ENCODE results near the gene ARHGEF2.

Gene ARHGEF2

DNA sequence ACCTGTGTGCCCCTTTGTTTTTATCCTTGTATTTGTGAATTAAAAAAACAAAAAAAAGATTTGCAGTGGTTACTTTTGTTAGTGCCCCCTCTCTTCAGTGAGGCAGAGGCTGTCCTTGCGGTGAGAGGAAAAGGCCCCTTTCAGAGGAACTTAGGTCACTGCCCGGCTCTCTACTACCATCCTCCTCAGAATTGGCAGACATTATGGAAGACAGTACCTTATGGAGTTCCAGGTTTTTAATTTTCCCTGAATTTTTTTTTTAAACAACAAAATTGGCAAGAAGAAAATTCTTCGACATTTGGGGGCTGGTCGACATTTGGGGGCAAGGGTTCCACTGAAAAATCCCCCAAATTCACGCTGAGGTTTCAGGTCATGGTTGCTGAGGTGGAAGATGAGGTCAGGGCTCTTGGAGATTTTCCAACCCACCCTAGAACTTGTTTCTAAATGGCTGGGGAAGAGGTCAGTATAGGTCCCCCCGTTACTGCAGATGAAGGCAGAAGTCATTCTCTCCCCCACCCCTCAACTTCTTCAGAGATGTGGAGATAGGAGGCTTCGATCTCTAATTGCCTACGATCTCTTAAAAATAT, 31.6 kb downstream of the ARHGEF2 start:
- peaks cover 82% of the 10 kb centered on the region for H3K4me1 Mint-ChIP-seq

GRCh38 chr1:155944444-155944799, 33.9 kb downstream of the ARHGEF2 start:
- DNase-seq = no peak
- H3K9me3 Mint-ChIP-seq = no peaks in the 10 kb centered on the region
- H3K27ac Mint-ChIP-seq = peak overlapping the region; percentile 93 to 94
- no peak for ATAC-seq
- H3K4me1 Mint-ChIP-seq = peaks cover 93% of the 10 kb centered on the region
- H3K27me3 Mint-ChIP-seq = no peaks in the 10 kb centered on the region
- peak overlapping the region in 1 of 2 donors; percentile 40 for H3K4me3 Mint-ChIP-seq

More for the DNA sequence above, 31.6 kb downstream of the ARHGEF2 start:
- ATAC-seq = peak; percentile 61
- H3K4me3 Mint-ChIP-seq = peak overlapping the region; percentile 71 to 77
- DNase-seq = no peak
- H3K9me3 Mint-ChIP-seq = no peaks in the 10 kb centered on the region
- H3K27ac Mint-ChIP-seq = peak overlapping the region; percentile 86 to 94
- no peaks in the 10 kb centered on the region for H3K27me3 Mint-ChIP-seq

DNA sequence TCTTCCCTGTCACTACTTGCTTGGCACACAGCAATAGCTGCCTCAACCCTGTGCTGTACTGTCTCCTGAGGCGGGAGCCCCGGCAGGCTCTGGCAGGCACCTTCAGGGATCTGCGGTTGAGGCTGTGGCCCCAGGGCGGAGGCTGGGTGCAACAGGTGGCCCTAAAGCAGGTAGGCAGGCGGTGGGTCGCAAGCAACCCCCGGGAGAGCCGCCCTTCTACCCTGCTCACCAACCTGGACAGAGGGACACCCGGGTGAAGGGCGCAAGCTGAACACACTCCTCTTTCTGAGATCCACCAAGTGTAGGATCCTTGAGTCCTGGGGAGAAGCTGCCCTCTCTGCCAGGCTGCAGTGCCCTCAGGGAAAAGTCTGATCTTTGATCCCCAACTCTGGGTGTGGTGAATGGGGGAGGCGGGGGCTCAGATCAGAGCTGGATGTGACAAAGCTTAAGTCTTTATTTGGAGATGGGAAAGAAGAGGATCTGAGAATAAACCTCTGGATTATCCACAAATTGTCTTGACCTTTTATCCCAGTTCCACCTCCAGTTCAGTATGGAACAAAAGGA, 35.7 kb downstream of the ARHGEF2 start:
- peaks cover 96% of the 10 kb centered on the region for H3K4me1 Mint-ChIP-seq
- DNase-seq (no peak), ATAC-seq (no peak)
- H3K27me3 Mint-ChIP-seq = no peaks in the 10 kb centered on the region
- peak overlapping the region; percentile 73 to 97 for H3K27ac Mint-ChIP-seq
- H3K4me3 Mint-ChIP-seq = peak overlapping the region in 1 of 2 donors; percentile 16
- H3K9me3 Mint-ChIP-seq = no peaks in the 10 kb centered on the region

GRCh38 chr1:155941845-155942531, 36.4 kb downstream of the ARHGEF2 start:
- Mint-ChIP-seq H3K27ac (peak overlapping the region; percentile 94 to 97), H3K27me3 (no peaks in the 10 kb centered on the region), H3K4me1 (peaks cover 89% of the 10 kb centered on the region), H3K9me3 (no peaks in the 10 kb centered on the region), H3K4me3 (peak overlapping the region; percentile 3 to 31)
- no peak for ATAC-seq
- DNase-seq = no peak

GRCh38 chr1:155940993-155941844, 37.1 kb downstream of the ARHGEF2 start, which contains the start of gene RXFP4:
RXFP4 (plus strand) TSS chr1:155941638; CDS start chr1:155941710, 72 bp downstream.
- Mint-ChIP-seq H3K27me3 (no peaks in the 10 kb centered on the region), H3K9me3 (no peaks in the 10 kb centered on the region), H3K4me1 (peaks cover 82% of the 10 kb centered on the region), H3K4me3 (peak within 1 kb of the TSS; percentile 34 to 51), H3K27ac (peak within 1 kb of the TSS; percentile 94 to 97)
- DNase-seq = no peak
- peak; percentile 39 for ATAC-seq

GRCh38 chr1:155940482-155940992, 37.8 kb downstream of the ARHGEF2 start:
- no peak for DNase-seq
- H3K27me3 Mint-ChIP-seq = no peaks in the 10 kb centered on the region
- peak; percentile 55 for ATAC-seq
- peak overlapping the region; percentile 34 to 51 for H3K4me3 Mint-ChIP-seq
- H3K9me3 Mint-ChIP-seq = no peaks in the 10 kb centered on the region
- H3K4me1 Mint-ChIP-seq = peaks cover 79% of the 10 kb centered on the region
- H3K27ac Mint-ChIP-seq = peak overlapping the region; percentile 94 to 97

- DNase-seq (no peak), ATAC-seq (peak; percentile 21)
- Mint-ChIP-seq H3K9me3 (no peaks in the 10 kb centered on the region), H3K4me3 (no peak overlapping the region), H3K27ac (peak overlapping the region; percentile 16 to 35), H3K4me1 (peaks cover 59% of the 10 kb centered on the region), H3K27me3 (no peaks in the 10 kb centered on the region)
Measured at GRCh38 chr1:155938220-155938627, 40.1 kb downstream of the ARHGEF2 start.

- Mint-ChIP-seq H3K9me3 (no peaks in the 10 kb centered on the region), H3K27me3 (no peaks in the 10 kb centered on the region), H3K4me3 (no peak overlapping the region), H3K27ac (peak overlapping the region in 1 of 2 donors; percentile 19), H3K4me1 (peaks cover 51% of the 10 kb centered on the region)
- DNase-seq (no peak), ATAC-seq (no peak)
Measured at GRCh38 chr1:155934936-155935590, 43.3 kb downstream of the ARHGEF2 start.

DNA sequence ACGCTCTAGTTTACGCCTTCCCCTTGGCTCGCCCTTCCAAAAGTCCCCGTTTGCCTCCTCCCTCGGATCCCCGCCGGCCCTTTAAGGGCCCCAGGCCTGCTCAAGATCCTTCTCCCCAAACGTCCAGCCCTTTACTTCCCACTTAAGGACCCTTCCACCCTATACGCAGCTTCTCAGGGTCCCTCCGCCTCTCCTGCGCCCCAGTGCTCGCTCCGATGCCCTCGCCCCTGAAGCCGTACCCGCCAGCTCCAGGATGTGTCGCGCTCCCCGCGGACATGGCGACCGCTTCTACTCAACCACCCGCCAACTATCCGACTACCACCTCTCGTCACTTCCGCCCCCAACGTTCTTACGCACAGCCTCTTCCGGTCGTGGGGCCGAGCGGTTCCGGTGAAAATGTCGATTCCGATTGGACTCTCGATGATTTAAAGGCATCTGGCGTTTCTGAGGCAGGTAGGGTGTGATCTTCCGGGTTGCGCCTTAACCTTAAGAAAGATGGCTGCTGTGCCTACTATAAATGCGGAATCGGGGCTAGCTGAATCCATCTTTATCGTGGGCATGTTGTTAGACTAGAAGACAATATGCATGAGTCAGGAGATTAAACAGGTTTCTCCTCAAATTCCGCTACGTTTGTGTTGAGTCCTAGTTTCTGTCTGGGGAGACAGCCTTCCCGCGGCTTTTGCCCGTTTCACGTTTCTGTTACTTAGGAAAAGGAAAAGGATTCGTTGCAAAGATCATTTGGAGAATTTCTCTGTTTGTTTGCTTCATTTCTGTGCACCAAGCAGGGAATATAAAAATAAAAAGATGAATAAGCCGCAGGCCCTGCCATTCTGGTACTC, 44.0 kb downstream of the ARHGEF2 start, which contains the start of gene KHDC4:
Gene KHDC4, minus strand, starts transcription at position 317 of the 839 bp plus-strand sequence. Its CDS starts 40 bp downstream, at position 277.
- H3K4me3 Mint-ChIP-seq = no peak within 1 kb of the TSS
- ATAC-seq (peak; percentile 97), DNase-seq (peak; percentile 93 to 96)
- peaks cover 51% of the 10 kb centered on the region for H3K4me1 Mint-ChIP-seq
- H3K27ac Mint-ChIP-seq = peak within 1 kb of the TSS in 1 of 2 donors; percentile 71
- no peaks in the 10 kb centered on the region for H3K27me3 Mint-ChIP-seq
- H3K9me3 Mint-ChIP-seq = no peaks in the 10 kb centered on the region

DNA sequence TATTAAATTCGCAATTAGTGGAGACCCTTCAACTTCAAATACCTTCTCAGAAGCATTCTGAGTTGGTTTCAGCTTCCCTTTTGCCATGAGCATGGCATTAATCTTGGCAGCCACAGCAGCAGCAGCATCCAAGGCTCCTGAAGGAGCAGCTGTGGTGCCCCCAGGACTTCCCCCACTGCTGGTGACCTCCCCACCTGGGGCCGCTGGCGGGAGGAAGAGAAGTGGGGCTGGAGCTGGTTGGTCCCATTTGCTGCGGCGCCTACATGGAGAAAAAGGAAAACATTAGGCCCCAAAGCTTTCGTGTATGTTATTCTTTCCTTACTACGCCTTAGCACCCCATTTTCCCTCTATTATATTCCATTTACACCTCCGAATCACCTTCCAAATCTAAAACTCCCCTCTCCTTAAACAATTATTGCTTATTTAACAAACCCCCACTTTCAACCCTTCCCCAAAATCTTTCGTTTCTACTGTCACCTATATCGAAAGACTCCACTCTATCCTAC, 44.7 kb downstream of the ARHGEF2 start:
- ATAC-seq (no peak), DNase-seq (no peak)
- no peak overlapping the region for H3K27ac Mint-ChIP-seq
- H3K4me1 Mint-ChIP-seq = peaks cover 49% of the 10 kb centered on the region
- no peaks in the 10 kb centered on the region for H3K9me3 Mint-ChIP-seq
- no peak overlapping the region for H3K4me3 Mint-ChIP-seq
- H3K27me3 Mint-ChIP-seq = no peaks in the 10 kb centered on the region

- H3K9me3 Mint-ChIP-seq = no peaks in the 10 kb centered on the region
- H3K27ac Mint-ChIP-seq = peak overlapping the region in 1 of 2 donors; percentile 54
- no peaks in the 10 kb centered on the region for H3K27me3 Mint-ChIP-seq
- ATAC-seq (no peak), DNase-seq (no peak)
- H3K4me1 Mint-ChIP-seq = peaks cover 40% of the 10 kb centered on the region
- peak overlapping the region in 1 of 2 donors; percentile 37 for H3K4me3 Mint-ChIP-seq
Measured at GRCh38 chr1:155932487-155932886, 45.9 kb downstream of the ARHGEF2 start.

- ATAC-seq (no peak), DNase-seq (no peak)
- Mint-ChIP-seq H3K27me3 (no peaks in the 10 kb centered on the region), H3K9me3 (no peaks in the 10 kb centered on the region), H3K4me3 (peak overlapping the region in 1 of 2 donors; percentile 37), H3K27ac (no peak overlapping the region), H3K4me1 (peaks cover 40% of the 10 kb centered on the region)
Measured at GRCh38 chr1:155932081-155932480, 46.3 kb downstream of the ARHGEF2 start.

DNA sequence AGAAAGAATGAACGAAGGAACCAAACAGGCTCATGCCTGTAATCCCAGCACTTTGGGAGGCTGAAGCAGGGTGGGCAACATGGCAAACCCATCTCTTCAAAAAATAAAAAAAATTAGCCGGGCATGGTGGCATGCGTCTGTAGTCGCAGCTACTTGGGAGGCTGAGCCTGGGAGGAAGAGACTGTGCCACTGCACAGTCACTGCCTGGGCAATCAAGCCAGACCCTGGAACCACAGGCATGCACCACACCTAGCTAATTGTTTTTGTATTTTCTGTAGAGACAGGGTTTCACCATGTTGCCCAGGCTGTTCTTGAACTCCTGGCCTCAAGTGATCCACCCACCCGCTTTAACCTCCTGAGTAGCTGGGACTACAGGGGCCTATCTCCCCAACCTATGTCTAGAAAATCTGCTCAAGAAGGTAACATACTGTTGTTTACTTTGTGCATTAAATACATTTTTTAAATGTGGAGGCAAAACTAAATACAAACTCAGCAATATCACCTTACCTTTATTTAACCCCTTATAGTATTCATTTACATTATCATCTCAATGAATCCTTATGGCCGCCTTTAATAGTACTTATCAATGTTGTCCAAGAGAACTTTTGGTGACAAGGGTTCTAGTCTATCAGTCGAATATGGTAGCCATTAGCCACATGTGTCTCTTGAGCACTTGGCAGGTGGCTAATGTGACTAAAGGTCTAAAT, 46.9 kb downstream of the ARHGEF2 start:
- ATAC-seq (no peak), DNase-seq (no peak)
- Mint-ChIP-seq H3K27me3 (no peaks in the 10 kb centered on the region), H3K9me3 (no peaks in the 10 kb centered on the region), H3K4me3 (peak overlapping the region in 1 of 2 donors; percentile 84), H3K4me1 (peaks cover 40% of the 10 kb centered on the region), H3K27ac (peak overlapping the region; percentile 82 to 88)

All from stimulated activated naive CD8-positive, alpha-beta T cell treated with anti-CD3 and anti-CD28 coated beads, Interleukin-15, amount 100 ng/mL, for 72 hours (primary cell).